Pulmonary artery endothelial cell (primary cell): ENCODE measurements around the gene IP6K3. TPM values are rescaled to one million over a fixed set of nuclear protein-coding genes. Genes with fewer than 3 reads are reported as not detected.

ENCODE experiments used
- DNase-seq: peaks from one replicate; pipeline ENCODE4 v3.0.0-alpha.2; 2011; ENCODE audit warnings: low read depth, low spot score
- total RNA-seq: library from RNA; depleted of rRNA; stranded (reverse); fragments of >200 nt; gene quantifications from 2 replicates; pipeline ENCODE4 v1.2.3, GENCODE V29; 2014

The IP6K3 gene
- total RNA-seq, 1 donor from 2014 or later = not detected

GRCh38 chr6:33778444-33779121 lies 31.9 kb upstream of the IP6K3 start:
- DNase-seq = no peak

- DNase-seq = no peak
Measured at GRCh38 chr6:33777398-33778388, 31.0 kb upstream of the IP6K3 start.

GRCh38 chr6:33776764-33777163 lies 30.1 kb upstream of the IP6K3 start:
- DNase-seq = no peak

- no peak for DNase-seq
Measured at GRCh38 chr6:33776186-33776585, 29.5 kb upstream of the IP6K3 start.

GRCh38 chr6:33774774-33775173 lies 28.1 kb upstream of the IP6K3 start:
- DNase-seq = no peak

GRCh38 chr6:33772902-33773472 lies 26.3 kb upstream of the IP6K3 start:
- no peak for DNase-seq

- DNase-seq = no peak
Measured at GRCh38 chr6:33772082-33772830, 25.6 kb upstream of the IP6K3 start.

- peak; percentile 79 for DNase-seq
Measured at GRCh38 chr6:33771146-33772081, 24.7 kb upstream of the IP6K3 start.

- DNase-seq = no peak
Measured at GRCh38 chr6:33770833-33771145, 24.1 kb upstream of the IP6K3 start.

GRCh38 chr6:33770124-33770832 lies 23.6 kb upstream of the IP6K3 start:
- DNase-seq = no peak

GRCh38 chr6:33769248-33769821 lies 22.6 kb upstream of the IP6K3 start:
- no peak for DNase-seq

GRCh38 chr6:33768644-33769120 lies 22.0 kb upstream of the IP6K3 start:
- no peak for DNase-seq

GRCh38 chr6:33766921-33767907 lies 20.5 kb upstream of the IP6K3 start:
- DNase-seq = no peak

- DNase-seq = no peak
Measured at GRCh38 chr6:33765368-33765767, 18.7 kb upstream of the IP6K3 start.

- no peak for DNase-seq
Measured at GRCh38 chr6:33764036-33764435, 17.3 kb upstream of the IP6K3 start.

GRCh38 chr6:33763483-33763882 lies 16.8 kb upstream of the IP6K3 start:
- DNase-seq = no peak

GRCh38 chr6:33762713-33763112 lies 16.0 kb upstream of the IP6K3 start:
- no peak for DNase-seq
